ENCODE results near the gene FBXO42.
A peak's percentile ranks its signal among the peaks of the same experiment; 100 is the strongest.
"Not testable (repeated sequence)": the region's sequence is repeated elsewhere in the genome, so short reads cannot be mapped to it uniquely, and the experiment has no call there.

FBXO42 gene

DNA sequence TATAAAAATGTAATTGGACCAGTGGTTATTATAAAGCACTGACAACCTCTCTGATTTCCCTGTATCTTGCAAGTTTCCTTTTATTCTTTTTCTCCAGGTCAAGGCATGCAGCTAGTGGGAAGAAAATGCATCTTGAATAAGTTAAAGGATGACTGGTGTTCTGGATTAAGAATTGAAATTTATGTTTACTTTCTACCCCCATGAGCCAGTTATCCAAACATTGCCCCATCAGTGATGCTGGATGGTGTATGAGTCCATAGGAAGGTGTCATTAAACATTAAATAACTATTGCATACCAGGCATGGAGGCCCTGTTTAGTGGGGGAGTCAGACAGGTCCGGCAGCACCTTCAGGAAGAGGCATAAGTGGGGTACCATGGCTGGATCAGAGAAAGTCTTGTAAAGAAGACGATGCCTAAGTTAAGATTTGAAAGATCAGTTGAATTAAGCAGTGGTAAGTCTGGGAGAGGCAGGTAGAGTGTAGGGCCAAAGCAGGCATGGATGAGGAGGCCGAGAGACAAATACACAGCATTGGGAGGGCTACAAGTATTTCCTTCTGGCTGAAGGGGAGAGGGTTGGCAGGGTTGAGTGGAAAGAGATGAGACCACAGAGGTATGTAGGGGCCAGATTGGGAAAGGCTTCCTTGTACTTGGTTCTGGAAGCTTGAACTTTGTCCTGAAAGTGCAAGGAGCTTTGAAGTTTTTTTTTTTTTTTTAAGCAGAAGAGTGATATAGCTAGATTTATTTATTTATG is 20.4 kb upstream of the FBXO42 start:
- Histone ChIP-seq H3K9ac (ENCODE audit: low read length in 5 of 5) (peak overlapping the region in 1 of 5 donors; percentile 1), H3K9me3 (ENCODE audit: control insufficient read depth in 5 of 5, low read length in 5 of 5) (no peaks in the 10 kb centered on the region), H3K36me3 (ENCODE audit: control insufficient read depth in 5 of 5, insufficient read depth in 5 of 5, low read length in 5 of 5) (no peaks in the 10 kb centered on the region), H3K4me3 (ENCODE audit: low read depth in 1 of 5, low read length in 5 of 5) (no peak overlapping the region), H3K4me1 (ENCODE audit: control insufficient read depth in 5 of 5, insufficient read depth in 5 of 5, low read length in 5 of 5) (peaks cover 5 to 64% (median 61%) of the 10 kb centered on the region in 5 donors), H3K27ac (ENCODE audit: low read depth, low read length) (no peak overlapping the region), H3K27me3 (ENCODE audit: control insufficient read depth in 5 of 5, insufficient read depth in 4 of 5, low read length in 5 of 5) (no peaks in the 10 kb centered on the region)

DNA sequence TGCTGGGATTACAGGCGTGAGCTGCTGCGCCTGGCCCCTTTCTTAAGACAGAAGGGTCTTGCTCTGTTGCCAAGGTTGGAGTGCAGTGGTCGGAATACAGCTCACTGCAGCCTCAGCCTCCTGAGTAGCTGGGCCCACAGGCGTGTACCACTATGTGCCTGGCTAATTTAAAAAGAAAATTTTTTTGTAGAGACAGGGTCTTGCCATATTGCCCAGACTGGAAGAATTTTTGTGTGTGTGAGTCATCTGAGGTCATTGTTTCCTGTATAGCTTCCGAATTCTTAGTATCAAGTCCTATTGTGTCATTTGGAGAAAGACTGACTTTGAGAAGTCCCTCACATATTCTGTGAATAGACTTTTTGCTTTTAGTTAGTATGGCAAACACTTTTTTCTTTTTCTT is 19.4 kb upstream of the FBXO42 start:
- Histone ChIP-seq H3K27me3 (ENCODE audit: control insufficient read depth in 5 of 5, insufficient read depth in 4 of 5, low read length in 5 of 5) (no peaks in the 10 kb centered on the region), H3K4me1 (ENCODE audit: control insufficient read depth in 5 of 5, insufficient read depth in 5 of 5, low read length in 5 of 5) (peaks cover 5 to 55% (median 53%) of the 10 kb centered on the region in 5 donors), H3K36me3 (ENCODE audit: control insufficient read depth in 5 of 5, insufficient read depth in 5 of 5, low read length in 5 of 5) (no peaks in the 10 kb centered on the region), H3K4me3 (ENCODE audit: low read depth in 1 of 5, low read length in 5 of 5) (no peak overlapping the region), H3K9me3 (ENCODE audit: control insufficient read depth in 5 of 5, low read length in 5 of 5) (no peaks in the 10 kb centered on the region), H3K27ac (ENCODE audit: low read depth, low read length) (no peak overlapping the region), H3K9ac (ENCODE audit: low read length in 5 of 5) (no peak overlapping the region)

- Histone ChIP-seq H3K27me3 (ENCODE audit: control insufficient read depth in 5 of 5, insufficient read depth in 4 of 5, low read length in 5 of 5) (no peaks in the 10 kb centered on the region), H3K9me3 (ENCODE audit: control insufficient read depth in 5 of 5, low read length in 5 of 5) (no peaks in the 10 kb centered on the region), H3K9ac (ENCODE audit: low read length in 5 of 5) (no peak overlapping the region), H3K36me3 (ENCODE audit: control insufficient read depth in 5 of 5, insufficient read depth in 5 of 5, low read length in 5 of 5) (no peaks in the 10 kb centered on the region), H3K27ac (ENCODE audit: low read depth, low read length) (no peak overlapping the region), H3K4me3 (ENCODE audit: low read depth in 1 of 5, low read length in 5 of 5) (no peak overlapping the region), H3K4me1 (ENCODE audit: control insufficient read depth in 5 of 5, insufficient read depth in 5 of 5, low read length in 5 of 5) (peaks cover 3 to 52% (median 43%) of the 10 kb centered on the region in 5 donors)
These were observed 17.5 kb upstream of the FBXO42 start for GRCh38 chr1:16369821-16370220.

- Histone ChIP-seq H3K9me3 (ENCODE audit: control insufficient read depth in 5 of 5, low read length in 5 of 5) (no peaks in the 10 kb centered on the region), H3K27me3 (ENCODE audit: control insufficient read depth in 5 of 5, insufficient read depth in 4 of 5, low read length in 5 of 5) (no peaks in the 10 kb centered on the region), H3K4me3 (ENCODE audit: low read depth in 1 of 5, low read length in 5 of 5) (peak overlapping the region; percentile 83 to 91 (median 90)), H3K9ac (ENCODE audit: low read length in 5 of 5) (peak overlapping the region; percentile 64 to 97 (median 94)), H3K36me3 (ENCODE audit: control insufficient read depth in 5 of 5, insufficient read depth in 5 of 5, low read length in 5 of 5) (no peaks in the 10 kb centered on the region), H3K27ac (ENCODE audit: low read depth, low read length) (peak overlapping the region; percentile 97), H3K4me1 (ENCODE audit: control insufficient read depth in 5 of 5, insufficient read depth in 5 of 5, low read length in 5 of 5) (peaks cover 3 to 45% (median 35%) of the 10 kb centered on the region in 5 donors)
These were observed 15.9 kb upstream of the FBXO42 start for GRCh38 chr1:16367968-16368890.

- Histone ChIP-seq H3K27ac (ENCODE audit: low read depth, low read length) (peak overlapping the region; percentile 97), H3K4me3 (ENCODE audit: low read depth in 1 of 5, low read length in 5 of 5) (peak overlapping the region; percentile 83 to 91 (median 90)), H3K9ac (ENCODE audit: low read length in 5 of 5) (peak overlapping the region; percentile 64 to 97 (median 94)), H3K36me3 (ENCODE audit: control insufficient read depth in 5 of 5, insufficient read depth in 5 of 5, low read length in 5 of 5) (no peaks in the 10 kb centered on the region), H3K4me1 (ENCODE audit: control insufficient read depth in 5 of 5, insufficient read depth in 5 of 5, low read length in 5 of 5) (peaks cover 0 to 37% (median 29%) of the 10 kb centered on the region in 5 donors), H3K27me3 (ENCODE audit: control insufficient read depth in 5 of 5, insufficient read depth in 4 of 5, low read length in 5 of 5) (no peaks in the 10 kb centered on the region), H3K9me3 (ENCODE audit: control insufficient read depth in 5 of 5, low read length in 5 of 5) (no peaks in the 10 kb centered on the region)
These were observed 15.1 kb upstream of the FBXO42 start for GRCh38 chr1:16367258-16367967.

DNA sequence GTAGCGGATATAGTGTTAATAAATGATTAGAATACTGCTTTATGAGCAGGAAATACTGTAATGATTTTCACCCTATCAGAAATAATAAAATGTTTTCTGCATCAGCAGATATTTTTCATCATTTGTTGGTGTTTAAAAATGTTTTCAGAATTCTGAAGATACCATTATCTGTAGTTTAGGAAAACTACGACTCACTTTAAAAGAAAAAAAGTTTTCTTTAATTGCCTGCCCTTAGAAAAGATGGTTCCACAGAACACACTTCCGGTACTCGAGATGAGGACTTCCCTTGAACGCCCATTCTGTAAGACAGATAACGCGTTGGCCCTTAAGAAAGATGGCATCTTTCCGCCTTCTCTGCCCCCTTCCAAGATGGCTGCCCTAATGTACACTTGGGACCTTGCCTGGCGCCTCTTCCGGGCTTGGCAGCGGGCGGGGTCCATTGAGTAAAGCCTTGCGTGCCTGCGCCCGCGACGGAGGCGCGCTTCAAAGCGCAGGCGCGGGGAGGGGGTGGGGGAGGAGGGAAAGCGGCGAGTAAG is 14.5 kb upstream of the FBXO42 start, which contains the start of gene SZRD1:
Gene SZRD1, plus strand, starts transcription at position 521 of the 536 bp plus-strand sequence. CDS start 16 bp downstream, outside the sequence.
- H3K4me1 ChIP-seq (ENCODE audit: control insufficient read depth in 5 of 5, insufficient read depth in 5 of 5, low read length in 5 of 5): peaks cover 0 to 31% (median 23%) of the 10 kb centered on the region in 5 donors
- H3K27me3 ChIP-seq (ENCODE audit: control insufficient read depth in 5 of 5, insufficient read depth in 4 of 5, low read length in 5 of 5): no peaks in the 10 kb centered on the region

GRCh38 chr1:16365146-16365498 is 12.8 kb upstream of the FBXO42 start:
- not testable (repeated sequence) for H3K27ac ChIP-seq (ENCODE audit: low read depth, low read length); H3K27me3 ChIP-seq (ENCODE audit: control insufficient read depth in 5 of 5, insufficient read depth in 4 of 5, low read length in 5 of 5); H3K4me3 ChIP-seq (ENCODE audit: low read depth in 1 of 5, low read length in 5 of 5); H3K36me3 ChIP-seq (ENCODE audit: control insufficient read depth in 5 of 5, insufficient read depth in 5 of 5, low read length in 5 of 5); H3K9me3 ChIP-seq (ENCODE audit: control insufficient read depth in 5 of 5, low read length in 5 of 5); H3K9ac ChIP-seq (ENCODE audit: low read length in 5 of 5)
- H3K4me1 ChIP-seq (ENCODE audit: control insufficient read depth in 5 of 5, insufficient read depth in 5 of 5, low read length in 5 of 5): peaks cover 0 to 28% (median 20%) of the 10 kb centered on the region in 5 donors

More for the DNA sequence above, 14.5 kb upstream of the FBXO42 start, which contains the start of gene SZRD1:
- Histone ChIP-seq H3K9ac (ENCODE audit: low read length in 5 of 5) (peak within 1 kb of the TSS; percentile 64 to 97 (median 94)), H3K36me3 (ENCODE audit: control insufficient read depth in 5 of 5, insufficient read depth in 5 of 5, low read length in 5 of 5) (no peaks in the 10 kb centered on the region), H3K4me3 (ENCODE audit: low read depth in 1 of 5, low read length in 5 of 5) (peak within 1 kb of the TSS; percentile 83 to 91 (median 90)), H3K27ac (ENCODE audit: low read depth, low read length) (peak within 1 kb of the TSS; percentile 97), H3K9me3 (ENCODE audit: control insufficient read depth in 5 of 5, low read length in 5 of 5) (no peaks in the 10 kb centered on the region)

GRCh38 chr1:16356867-16357266 is 4.6 kb upstream of the FBXO42 start:
- no peak overlapping the region for H3K27ac ChIP-seq (ENCODE audit: low read depth, low read length)
- H3K4me3 ChIP-seq (ENCODE audit: low read depth in 1 of 5, low read length in 5 of 5): no peak overlapping the region
- no peak overlapping the region for H3K9ac ChIP-seq (ENCODE audit: low read length in 5 of 5)
- no peaks in the 10 kb centered on the region for H3K36me3 ChIP-seq (ENCODE audit: control insufficient read depth in 5 of 5, insufficient read depth in 5 of 5, low read length in 5 of 5)
- peaks cover 3 to 17% (median 6%) of the 10 kb centered on the region in 5 donors for H3K4me1 ChIP-seq (ENCODE audit: control insufficient read depth in 5 of 5, insufficient read depth in 5 of 5, low read length in 5 of 5)
- no peaks in the 10 kb centered on the region for H3K27me3 ChIP-seq (ENCODE audit: control insufficient read depth in 5 of 5, insufficient read depth in 4 of 5, low read length in 5 of 5)
- no peaks in the 10 kb centered on the region for H3K9me3 ChIP-seq (ENCODE audit: control insufficient read depth in 5 of 5, low read length in 5 of 5)

DNA sequence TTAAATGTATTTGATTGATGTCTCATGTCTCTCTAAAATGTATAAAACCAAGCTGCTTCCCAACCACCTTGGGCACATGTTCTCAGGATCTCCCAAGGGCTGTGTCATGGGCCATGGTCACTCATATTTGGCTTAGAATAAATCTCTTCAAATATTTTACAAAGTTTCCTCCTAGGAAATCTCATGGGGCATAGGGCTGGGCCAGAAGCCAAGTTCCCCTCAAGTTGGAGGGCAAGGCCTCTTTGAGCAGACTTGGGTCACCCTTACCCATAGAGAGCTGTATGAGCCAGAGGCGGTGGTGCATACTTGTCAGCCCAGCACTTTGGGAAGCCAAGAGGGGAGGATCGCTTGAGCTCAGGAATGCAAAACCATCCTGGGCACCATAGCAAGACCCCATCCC is 2.3 kb upstream of the FBXO42 start:
- H3K27me3 ChIP-seq (ENCODE audit: control insufficient read depth in 5 of 5, insufficient read depth in 4 of 5, low read length in 5 of 5): no peaks in the 10 kb centered on the region
- no peak overlapping the region for H3K4me3 ChIP-seq (ENCODE audit: low read depth in 1 of 5, low read length in 5 of 5)
- no peak overlapping the region for H3K9ac ChIP-seq (ENCODE audit: low read length in 5 of 5)
- no peaks in the 10 kb centered on the region for H3K36me3 ChIP-seq (ENCODE audit: control insufficient read depth in 5 of 5, insufficient read depth in 5 of 5, low read length in 5 of 5)
- H3K4me1 ChIP-seq (ENCODE audit: control insufficient read depth in 5 of 5, insufficient read depth in 5 of 5, low read length in 5 of 5): peaks cover 4 to 32% (median 27%) of the 10 kb centered on the region in 5 donors
- no peaks in the 10 kb centered on the region for H3K9me3 ChIP-seq (ENCODE audit: control insufficient read depth in 5 of 5, low read length in 5 of 5)
- no peak overlapping the region for H3K27ac ChIP-seq (ENCODE audit: low read depth, low read length)

Data from subcutaneous abdominal adipose tissue (tissue), 5 donors.